Hepatocyte (in vitro differentiated cells): ENCODE results near the gene GTF2F2.

Source experiments
- EZH2 ChIP-seq: fragments of 200-600 bp; sonication (generic); IDR thresholded peaks from 2 replicates; pipeline ENCODE4 v1.6.1; 2016; ENCODE audit warnings: antibody characterized with exemption, mild to moderate bottlenecking, borderline replicate concordance
- EZH2phosphoT487 ChIP-seq: fragments of 200-600 bp; sonication (generic); IDR thresholded peaks from one replicate; pipeline ENCODE4 v1.6.1; 2018; ENCODE audit warnings: antibody characterized with exemption, mild to moderate bottlenecking, low read depth, moderate library complexity; ENCODE audit not compliant: unreplicated experiment, severe bottlenecking
- TF ChIP-seq, protein P1 (sequence below): fragments of 200-600 bp; sonication (generic); IDR thresholded peaks from 2 replicates; pipeline ENCODE4 v1.5.1; 2016; ENCODE audit warnings: antibody characterized with exemption, mild to moderate bottlenecking; ENCODE audit not compliant: poor library complexity

DNA sequence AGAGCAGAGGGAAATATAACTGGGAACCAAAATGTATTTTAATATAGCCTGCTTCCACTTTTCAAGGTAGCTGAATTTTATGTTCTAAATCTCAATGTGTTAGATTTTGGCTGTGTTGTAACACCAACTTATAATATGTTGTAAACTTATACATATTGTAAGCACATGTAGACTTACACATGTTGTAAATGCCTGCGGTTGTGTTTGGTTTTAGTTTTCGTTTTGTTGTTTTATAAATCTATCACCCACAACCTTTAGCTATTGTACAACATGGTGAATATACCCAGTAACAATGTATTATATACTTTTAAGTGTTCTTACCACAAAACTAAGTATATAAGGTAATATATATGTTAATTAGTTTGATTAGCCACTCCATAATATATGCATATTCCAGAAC, 65.0 kb downstream of the GTF2F2 start:
- TF ChIP-seq, protein P1, sequence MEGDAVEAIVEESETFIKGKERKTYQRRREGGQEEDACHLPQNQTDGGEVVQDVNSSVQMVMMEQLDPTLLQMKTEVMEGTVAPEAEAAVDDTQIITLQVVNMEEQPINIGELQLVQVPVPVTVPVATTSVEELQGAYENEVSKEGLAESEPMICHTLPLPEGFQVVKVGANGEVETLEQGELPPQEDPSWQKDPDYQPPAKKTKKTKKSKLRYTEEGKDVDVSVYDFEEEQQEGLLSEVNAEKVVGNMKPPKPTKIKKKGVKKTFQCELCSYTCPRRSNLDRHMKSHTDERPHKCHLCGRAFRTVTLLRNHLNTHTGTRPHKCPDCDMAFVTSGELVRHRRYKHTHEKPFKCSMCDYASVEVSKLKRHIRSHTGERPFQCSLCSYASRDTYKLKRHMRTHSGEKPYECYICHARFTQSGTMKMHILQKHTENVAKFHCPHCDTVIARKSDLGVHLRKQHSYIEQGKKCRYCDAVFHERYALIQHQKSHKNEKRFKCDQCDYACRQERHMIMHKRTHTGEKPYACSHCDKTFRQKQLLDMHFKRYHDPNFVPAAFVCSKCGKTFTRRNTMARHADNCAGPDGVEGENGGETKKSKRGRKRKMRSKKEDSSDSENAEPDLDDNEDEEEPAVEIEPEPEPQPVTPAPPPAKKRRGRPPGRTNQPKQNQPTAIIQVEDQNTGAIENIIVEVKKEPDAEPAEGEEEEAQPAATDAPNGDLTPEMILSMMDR = no peak
- TF ChIP-seq EZH2 (no peak), EZH2phosphoT487 (no peak)
